ENCODE data around the gene TMED5.

TMED5 gene

DNA sequence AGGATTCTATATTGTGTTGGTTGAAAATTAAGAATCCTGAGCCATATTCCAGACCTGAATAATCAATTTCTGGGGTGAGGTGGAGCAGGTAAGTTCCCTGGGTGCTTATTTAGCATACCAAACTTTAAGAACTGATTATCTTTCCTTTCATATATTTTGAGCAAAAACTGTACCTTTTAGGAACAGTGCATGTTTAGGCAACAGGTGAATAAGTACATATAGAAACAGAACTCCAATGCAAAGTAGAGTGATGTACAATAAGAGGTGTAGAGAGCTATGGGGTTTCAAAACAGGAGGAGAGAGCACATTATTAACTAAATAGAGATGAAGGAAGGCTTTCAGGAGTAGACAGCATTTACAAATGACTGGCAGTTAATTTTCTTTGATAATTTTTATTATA, 28.7 kb downstream of the TMED5 start:
- Histone ChIP-seq H3K27me3 (replicated peaks) (no peaks in the 10 kb centered on the region), H3K27ac (no peak overlapping the region), H3K4me3 (ENCODE audit: low read depth, low read length) (no peak overlapping the region), H3K36me3 (replicated peaks) (peaks cover 7% of the 10 kb centered on the region)
- DNase-seq: no peak
- in situ Hi-C loops (cut with HindIII; ENCODE audit: low pct_ligation_motif_present, low sequenced_read_pairs): no loop called here
- TF ChIP-seq CTCF (IDR thresholded peaks at IDR 0.05; ENCODE audit: low read depth, low read length, missing control alignments): no peak

DNA sequence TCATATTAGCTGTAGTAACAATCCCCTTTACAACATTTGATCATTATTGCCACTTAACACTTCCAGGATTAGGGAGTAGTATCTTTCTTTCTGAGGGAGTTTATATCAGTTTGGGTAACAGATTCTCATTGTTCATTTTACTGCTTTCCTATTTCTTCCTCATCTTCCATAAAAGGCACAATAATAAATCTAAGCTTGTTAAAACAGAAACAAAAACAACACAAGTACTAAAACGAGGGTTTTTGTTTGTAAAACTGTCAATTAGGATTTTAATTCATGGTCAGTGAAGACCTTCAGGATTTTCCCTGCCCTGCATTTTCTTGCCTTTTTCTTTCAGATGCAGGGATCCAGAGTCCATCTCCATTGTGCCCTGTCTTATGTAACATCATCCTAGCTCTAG, 29.5 kb downstream of the TMED5 start:
- H3K27ac ChIP-seq: no peak overlapping the region
- H3K36me3 ChIP-seq (replicated peaks): peaks cover 3% of the 10 kb centered on the region
- no peak for TF ChIP-seq CTCF (IDR thresholded peaks at IDR 0.05; ENCODE audit: low read depth, low read length, missing control alignments)
- H3K4me3 ChIP-seq (ENCODE audit: low read depth, low read length): no peak overlapping the region
- in situ Hi-C loops (cut with HindIII; ENCODE audit: low pct_ligation_motif_present, low sequenced_read_pairs): no loop called here
- H3K27me3 ChIP-seq (replicated peaks): no peaks in the 10 kb centered on the region
- DNase-seq: no peak

DNA sequence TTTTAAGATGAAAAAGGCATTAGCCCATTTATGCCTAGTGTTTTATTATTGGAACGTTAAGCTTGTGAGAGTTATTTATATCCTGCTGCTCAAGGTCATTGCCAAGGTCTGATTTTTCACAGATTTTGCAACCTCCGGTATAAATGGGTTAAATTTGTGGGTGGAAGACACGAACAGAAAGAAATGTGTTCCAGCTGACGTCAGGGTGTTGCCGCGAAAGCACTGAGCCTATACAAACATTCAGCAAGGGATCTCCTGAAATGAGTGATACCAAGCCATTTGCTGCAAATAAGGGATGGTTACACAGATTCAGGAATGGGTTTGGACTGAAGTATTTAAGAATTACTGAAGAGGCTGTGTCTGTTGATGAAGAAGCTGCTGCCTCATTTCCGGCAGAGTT, 32.2 kb downstream of the TMED5 start:
- H3K4me3 ChIP-seq (ENCODE audit: low read depth, low read length): no peak overlapping the region
- TF ChIP-seq CTCF (IDR thresholded peaks at IDR 0.05; ENCODE audit: low read depth, low read length, missing control alignments): no peak
- in situ Hi-C loops (cut with HindIII; ENCODE audit: low pct_ligation_motif_present, low sequenced_read_pairs): no loop called here
- peak; percentile 60 for DNase-seq
- H3K27me3 ChIP-seq (replicated peaks): no peaks in the 10 kb centered on the region
- peaks cover 3% of the 10 kb centered on the region for H3K36me3 ChIP-seq (replicated peaks)
- no peak overlapping the region for H3K27ac ChIP-seq

- no peak for DNase-seq
- H3K4me3 ChIP-seq (ENCODE audit: low read depth, low read length): no peak overlapping the region
- H3K27ac ChIP-seq: no peak overlapping the region
- no peaks in the 10 kb centered on the region for H3K36me3 ChIP-seq (replicated peaks)
- no peak for TF ChIP-seq CTCF (IDR thresholded peaks at IDR 0.05; ENCODE audit: low read depth, low read length, missing control alignments)
- in situ Hi-C loops (cut with HindIII; ENCODE audit: low pct_ligation_motif_present, low sequenced_read_pairs): no loop called here
- no peaks in the 10 kb centered on the region for H3K27me3 ChIP-seq (replicated peaks)
These were observed 36.4 kb downstream of the TMED5 start for GRCh38 chr1:93143769-93144168.

GRCh38 chr1:93143136-93143535, 37.1 kb downstream of the TMED5 start:
- Histone ChIP-seq H3K36me3 (replicated peaks) (no peaks in the 10 kb centered on the region), H3K4me3 (ENCODE audit: low read depth, low read length) (no peak overlapping the region), H3K27me3 (replicated peaks) (no peaks in the 10 kb centered on the region), H3K27ac (no peak overlapping the region)
- DNase-seq: no peak
- in situ Hi-C loops (cut with HindIII; ENCODE audit: low pct_ligation_motif_present, low sequenced_read_pairs): no loop called here
- TF ChIP-seq CTCF (IDR thresholded peaks at IDR 0.05; ENCODE audit: low read depth, low read length, missing control alignments): no peak

GRCh38 chr1:93142161-93142560, 38.1 kb downstream of the TMED5 start:
- H3K36me3 ChIP-seq (replicated peaks): peaks cover 3% of the 10 kb centered on the region
- no peak for DNase-seq
- H3K27ac ChIP-seq: no peak overlapping the region
- H3K4me3 ChIP-seq (ENCODE audit: low read depth, low read length): no peak overlapping the region
- H3K27me3 ChIP-seq (replicated peaks): no peaks in the 10 kb centered on the region
- in situ Hi-C loops (cut with HindIII; ENCODE audit: low pct_ligation_motif_present, low sequenced_read_pairs): no loop called here
- TF ChIP-seq CTCF (IDR thresholded peaks at IDR 0.05; ENCODE audit: low read depth, low read length, missing control alignments): no peak
